Right kidney (tissue), 1 donor: ENCODE results near the gene PTPN12.

ENCODE experiments used
- DNase-seq: peaks from one replicate; pipeline ENCODE4 v3.0.0-alpha.2; 2016

Gene PTPN12

GRCh38 chr7:77664715-77665114 lies 127.6 kb downstream of the PTPN12 start:
- DNase-seq: no peak

- no peak for DNase-seq
These were observed 128.1 kb downstream of the PTPN12 start for GRCh38 chr7:77665161-77665560.

- no peak for DNase-seq
These were observed 130.5 kb downstream of the PTPN12 start for GRCh38 chr7:77667459-77668086.

- DNase-seq: no peak
These were observed 137.8 kb downstream of the PTPN12 start for GRCh38 chr7:77674878-77675277.

GRCh38 chr7:77679608-77680007 lies 142.5 kb downstream of the PTPN12 start:
- DNase-seq: no peak

- DNase-seq: no peak
These were observed 143.2 kb downstream of the PTPN12 start for GRCh38 chr7:77680266-77680665.

- no peak for DNase-seq
These were observed 146.9 kb downstream of the PTPN12 start for GRCh38 chr7:77684030-77684429.

- DNase-seq: no peak
These were observed 148.1 kb downstream of the PTPN12 start for GRCh38 chr7:77685233-77685632.

- no peak for DNase-seq
These were observed 150.1 kb downstream of the PTPN12 start for GRCh38 chr7:77687100-77687746.

- DNase-seq: no peak
These were observed 150.7 kb downstream of the PTPN12 start for GRCh38 chr7:77687747-77688144.
